GM18507 (cell line): ENCODE data around the gene CEP95.
"Not testable (repeated sequence)": the region's sequence is repeated elsewhere in the genome, so short reads cannot be mapped to it uniquely, and the experiment has no call there.

Experiments used
- DNase-seq: peaks from one replicate; pipeline ENCODE4 v3.0.0; 2011; ENCODE audit warnings: low read depth; ENCODE audit not compliant: insufficient read length; ENCODE audit errors: extremely low spot score
- FAIRE-seq: peaks from 2 replicates; lab custom pipeline; 2011; peaks lifted over from hg19 to GRCh38; lab: Jason Lieb, UNC

Gene CEP95

GRCh38 chr17:64554028-64554637 lies 47.4 kb downstream of the CEP95 start:
- DNase-seq: no peak
- FAIRE-seq: no peak

GRCh38 chr17:64555281-64555680 lies 48.5 kb downstream of the CEP95 start:
- no peak for DNase-seq
- no peak for FAIRE-seq

- DNase-seq (no peak), FAIRE-seq (no peak)
These were observed 57.3 kb downstream of the CEP95 start for GRCh38 chr17:64564098-64564497.

- DNase-seq (no peak), FAIRE-seq (no peak)
These were observed 58.8 kb downstream of the CEP95 start for GRCh38 chr17:64565563-64565962.

GRCh38 chr17:64571746-64572145 lies 65.0 kb downstream of the CEP95 start:
- no peak for FAIRE-seq

GRCh38 chr17:64572682-64573154 lies 65.9 kb downstream of the CEP95 start:
- no peak for FAIRE-seq
- DNase-seq: no peak

More at GRCh38 chr17:64571746-64572145, 65.0 kb downstream of the CEP95 start:
- DNase-seq: no peak

GRCh38 chr17:64573214-64573613 lies 66.4 kb downstream of the CEP95 start:
- no peak for DNase-seq
- FAIRE-seq: no peak

GRCh38 chr17:64574646-64575045 lies 67.9 kb downstream of the CEP95 start:
- FAIRE-seq (no peak), DNase-seq (no peak)

- no peak for FAIRE-seq
These were observed 68.7 kb downstream of the CEP95 start for GRCh38 chr17:64575431-64575830.

GRCh38 chr17:64577025-64577424 lies 70.2 kb downstream of the CEP95 start:
- FAIRE-seq: not testable (repeated sequence)

More at GRCh38 chr17:64575431-64575830, 68.7 kb downstream of the CEP95 start:
- DNase-seq: no peak

GRCh38 chr17:64579917-64580316 lies 73.1 kb downstream of the CEP95 start:
- DNase-seq (no peak), FAIRE-seq (no peak)

More at GRCh38 chr17:64577025-64577424, 70.2 kb downstream of the CEP95 start:
- not testable (repeated sequence) for DNase-seq

- no peak for FAIRE-seq
- no peak for DNase-seq
These were observed 73.9 kb downstream of the CEP95 start for GRCh38 chr17:64580384-64581315.

GRCh38 chr17:64583038-64583437 lies 76.3 kb downstream of the CEP95 start:
- no peak for FAIRE-seq
- no peak for DNase-seq

- DNase-seq (no peak), FAIRE-seq (no peak)
These were observed 78.4 kb downstream of the CEP95 start for GRCh38 chr17:64585146-64585545.
